GM21515 (cell line): ENCODE data around the gene ACTL10.
"Not testable (repeated sequence)": the region's sequence is repeated elsewhere in the genome, so short reads cannot be mapped to it uniquely, and the experiment has no call there.

Experiments used
- ATAC-seq: cut with Tn5 transposase; IDR thresholded peaks from one replicate; pipeline ENCODE4 v1.9.1; 2021; ENCODE audit not compliant: unreplicated experiment

ACTL10 gene

GRCh38 chr20:33693741-33694638, 27.2 kb downstream of the ACTL10 start:
- no peak for ATAC-seq

DNA sequence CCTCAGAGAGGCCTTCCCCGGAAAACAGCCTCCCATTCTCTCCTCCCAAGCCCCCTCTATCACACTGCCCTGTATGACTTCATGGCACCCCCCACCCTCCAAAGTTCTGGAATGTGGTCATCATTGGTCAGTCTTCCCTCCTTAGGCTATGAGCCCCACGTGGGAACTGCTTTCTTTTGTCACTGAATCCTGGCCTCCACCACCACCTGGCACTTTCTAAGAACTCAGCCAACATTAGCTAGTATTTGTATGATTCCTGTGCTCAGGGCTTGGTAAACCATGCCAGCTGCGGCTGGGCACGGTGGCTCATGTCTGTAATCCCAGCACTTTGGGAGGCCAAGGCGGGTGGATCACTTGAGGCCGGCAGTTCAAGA, 27.9 kb downstream of the ACTL10 start:
- no peak for ATAC-seq

DNA sequence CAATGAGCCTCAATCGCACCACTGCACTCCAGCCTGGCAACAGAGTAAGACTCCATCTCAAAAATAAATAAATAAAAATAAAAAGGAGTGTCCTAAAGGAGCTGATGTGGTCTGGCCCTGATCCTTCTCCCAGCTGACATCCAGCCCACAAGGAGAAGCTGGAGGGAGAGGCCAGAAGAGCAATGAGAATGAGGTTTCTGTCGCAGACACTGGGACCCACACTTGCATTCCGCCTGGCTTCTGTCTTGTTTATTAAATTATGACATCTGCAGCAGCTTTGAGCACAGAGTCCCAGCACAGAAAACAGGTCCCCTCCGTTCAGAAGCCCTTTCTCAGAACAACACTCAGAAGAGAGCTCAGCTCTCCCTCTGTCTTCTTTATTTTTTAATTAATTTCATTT, 29.7 kb downstream of the ACTL10 start:
- no peak for ATAC-seq

DNA sequence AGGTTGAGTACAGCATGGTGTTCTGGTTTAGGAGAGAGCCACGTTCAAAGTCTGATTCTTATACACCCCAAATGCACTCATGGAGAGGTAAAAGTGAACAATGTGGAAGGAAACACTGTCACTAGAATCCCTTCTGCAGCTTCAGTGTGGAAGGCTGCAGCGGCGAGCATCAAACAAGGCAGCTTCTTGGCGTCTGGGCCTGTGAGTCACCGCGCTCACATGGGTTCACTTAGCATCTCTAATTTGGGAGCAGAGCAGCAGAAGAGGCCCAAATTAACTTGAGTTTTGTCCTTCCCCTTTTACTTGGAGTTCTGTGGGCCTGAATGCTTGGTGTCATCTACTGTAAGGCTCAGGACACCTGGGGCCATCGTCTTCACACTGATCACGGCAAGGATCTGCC, 30.4 kb downstream of the ACTL10 start:
- ATAC-seq = no peak

DNA sequence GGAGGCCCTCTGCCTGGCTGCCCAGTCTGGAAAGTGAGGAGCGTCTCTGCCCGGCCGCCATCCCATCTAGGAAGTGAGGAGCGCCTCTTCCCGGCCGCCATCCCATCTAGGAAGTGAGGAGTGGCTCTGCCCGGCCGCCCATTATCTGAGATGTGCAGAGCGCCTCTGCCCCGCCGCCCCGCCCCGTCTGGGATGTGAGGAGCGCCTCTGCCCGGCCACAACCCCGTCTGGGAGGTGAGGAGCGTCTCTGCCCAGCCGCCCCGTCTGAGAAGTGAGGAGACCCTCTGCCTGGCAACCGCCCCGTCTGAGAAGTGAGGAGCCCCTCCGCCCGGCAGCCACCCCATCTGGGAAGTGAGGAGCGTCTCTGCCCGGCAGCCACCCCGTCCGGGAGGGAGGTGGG, 32.2 kb downstream of the ACTL10 start:
- not testable (repeated sequence) for ATAC-seq

GRCh38 chr20:33700696-33701441, 34.1 kb downstream of the ACTL10 start:
- not testable (repeated sequence) for ATAC-seq

DNA sequence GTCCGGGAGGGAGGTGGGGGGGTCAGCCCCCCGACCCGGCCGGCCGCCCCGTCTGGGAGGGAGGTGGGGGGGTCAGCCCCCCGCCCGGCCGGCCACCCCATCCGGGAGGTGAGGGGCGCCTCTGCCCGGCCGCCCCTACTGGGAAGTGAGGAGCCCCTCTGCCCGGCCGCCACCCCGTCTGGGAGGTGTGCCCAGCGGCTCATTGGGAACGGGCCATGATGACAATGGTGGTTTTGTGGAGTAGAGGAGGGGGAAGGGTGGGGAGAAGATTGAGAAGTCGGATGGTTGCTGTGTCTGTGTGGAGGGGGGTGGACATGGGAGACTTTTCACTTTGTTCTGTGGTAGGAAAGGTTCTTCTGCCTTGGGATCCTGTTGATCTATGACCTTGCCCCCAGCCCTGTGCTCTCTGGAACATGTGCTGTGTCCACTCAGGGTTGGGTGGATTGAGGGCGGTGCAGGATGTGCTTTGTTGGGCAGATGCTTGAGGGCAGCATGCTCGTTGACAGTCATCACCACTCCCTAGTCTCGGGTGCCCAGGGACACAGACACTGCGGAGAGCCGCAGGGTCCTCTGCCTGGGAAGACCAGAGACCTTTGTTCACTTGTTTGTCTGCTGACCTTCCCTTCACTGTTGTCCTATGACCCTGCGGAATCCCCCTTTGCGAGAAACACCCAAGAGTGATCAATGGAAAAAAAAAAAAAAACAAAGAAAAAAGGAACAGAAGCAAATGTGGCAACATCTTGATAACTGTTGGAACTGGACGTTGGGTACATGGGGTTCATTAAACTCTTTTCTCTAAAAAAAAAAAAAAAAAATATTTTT, 35.1 kb downstream of the ACTL10 start:
- ATAC-seq = no peak

DNA sequence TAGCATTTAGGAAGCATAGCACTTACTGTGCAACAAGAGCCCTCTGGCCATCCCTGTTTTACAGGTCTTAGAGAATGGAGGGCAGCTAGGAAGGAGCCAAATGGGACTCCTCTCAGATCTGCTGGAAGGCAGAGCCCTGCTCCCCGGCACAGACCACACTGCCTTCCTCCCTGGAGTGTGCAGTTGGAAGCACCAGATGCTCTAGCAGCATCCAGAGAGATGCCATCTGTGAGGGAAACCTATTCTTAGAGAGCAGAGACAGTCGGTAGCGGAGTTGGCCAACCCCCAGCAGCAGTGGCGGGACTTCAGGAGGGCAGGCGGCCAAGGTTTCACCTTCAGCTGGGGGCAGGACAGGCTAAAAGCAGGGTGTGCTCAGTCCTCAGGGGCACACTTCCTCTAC, 36.1 kb downstream of the ACTL10 start:
- ATAC-seq = no peak

- ATAC-seq = no peak
These were observed 36.9 kb downstream of the ACTL10 start for GRCh38 chr20:33703498-33704137.

- ATAC-seq = no peak
These were observed 37.6 kb downstream of the ACTL10 start for GRCh38 chr20:33704197-33704924.

- ATAC-seq = no peak
These were observed 40.9 kb downstream of the ACTL10 start for GRCh38 chr20:33707668-33708067.

GRCh38 chr20:33709398-33709797, 42.7 kb downstream of the ACTL10 start:
- ATAC-seq = no peak

GRCh38 chr20:33709905-33710541, 43.3 kb downstream of the ACTL10 start:
- no peak for ATAC-seq

GRCh38 chr20:33710681-33711445, 44.1 kb downstream of the ACTL10 start:
- no peak for ATAC-seq

DNA sequence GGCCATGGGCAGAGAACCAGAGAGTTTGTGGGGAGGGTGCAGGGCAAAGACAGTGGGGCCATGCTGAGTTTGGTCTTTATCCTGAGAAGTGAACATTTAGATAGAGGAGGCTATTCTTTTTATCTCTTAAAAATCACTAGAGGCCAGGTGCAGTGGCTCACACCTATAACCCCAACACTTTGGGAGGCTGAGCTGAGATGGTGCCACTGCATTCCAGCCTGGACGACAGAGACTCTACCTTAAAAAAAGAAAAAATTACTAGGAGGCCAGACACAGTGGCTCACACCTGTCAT, 44.6 kb downstream of the ACTL10 start:
- ATAC-seq = no peak

- no peak for ATAC-seq
These were observed 47.2 kb downstream of the ACTL10 start for GRCh38 chr20:33713865-33714367.

DNA sequence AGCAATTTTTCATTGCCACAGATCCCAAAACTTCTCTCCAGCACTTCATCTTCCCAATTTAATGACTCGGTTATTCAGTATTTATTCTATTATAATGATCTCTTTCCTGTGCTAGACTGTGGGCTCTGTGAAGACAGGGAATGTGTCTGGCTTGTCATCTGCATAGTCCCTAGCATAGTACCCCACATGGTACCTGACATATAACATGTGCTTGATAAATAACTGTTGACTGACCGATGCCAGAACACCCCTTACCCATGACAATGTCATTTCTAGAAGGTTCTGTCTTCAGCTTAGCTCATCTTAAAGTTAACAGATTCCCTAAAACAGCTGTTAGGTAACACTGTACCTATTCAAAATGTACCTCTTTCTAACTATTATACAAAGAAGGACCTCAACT, 49.8 kb downstream of the ACTL10 start:
- no peak for ATAC-seq
